GM12878 (cell line): Measurements from ENCODE around the gene ZDHHC3. TPM values are rescaled to one million over a fixed set of nuclear protein-coding genes. Genes with fewer than 3 reads are reported as not detected.

Source experiments
- ATAC-seq: fragments of 200-7000 bp; cut with Tn5 transposase; 3 replicates; pipeline ENCODE4 v1.9.1; 2020; ENCODE audit warnings: mild to moderate bottlenecking, moderate library complexity
- BruUV-seq: library from RNA; stranded (reverse); fragments of 400-500 nt; replicated peaks from 2 replicates; lab custom pipeline; 2021; lab: Mats Ljungman, UMichigan
- CTCF ChIA-PET: fragments of 300-600 bp; sonication (Branson Sonifier 250); formaldehyde crosslinking; extraction: SDS; loops from one replicate; lab custom pipeline; 2021; ENCODE audit warnings: inconsistent platforms; lab: Yijun Ruan, JAX
- POLR2A ChIA-PET: fragments of 350-600 bp; formaldehyde crosslinking; extraction: SDS; loops from one replicate; lab custom pipeline; 2021; ENCODE audit warnings: inconsistent platforms; lab: Charles Lee
- RAD21 ChIA-PET: fragments of 300-600 bp; sonication (Branson Sonifier 250); formaldehyde crosslinking; loops from one replicate; lab custom pipeline; 2023; ENCODE audit warnings: antibody characterized with exemption; ENCODE audit not compliant: unreplicated experiment; lab: Charles Lee
- SMC1A ChIA-PET: fragments of 300-600 bp; sonication (Branson Sonifier 250); formaldehyde crosslinking; loops from one replicate; lab custom pipeline; 2023; ENCODE audit not compliant: unreplicated experiment, uncharacterized antibody; lab: Charles Lee
- DNase-seq: peaks from one replicate; pipeline ENCODE4 v3.0.0-alpha.2; 2011; ENCODE audit warnings: low read depth, low spot score
- FAIRE-seq: peaks from 3 replicates; lab custom pipeline; 2011; peaks lifted over from hg19 to GRCh38; lab: Jason Lieb, UNC
- H2AFZ ChIP-seq: 2 replicates; pipeline ENCODE4 v1.6.0; 2011; ENCODE audit warnings: low read depth, low read length, control low read depth; ENCODE audit not compliant: control insufficient read depth
- H3K27ac ChIP-seq: 2 replicates; pipeline ENCODE4 v1.5.1; 2011; ENCODE audit warnings: control low read depth; ENCODE audit not compliant: control insufficient read depth, insufficient read depth
- H3K27me3 ChIP-seq, 2 experiments: replicated peaks in 1 of 2; 2 replicates each; pipeline versions ENCODE4 v1.6.0 to v1.6.1; 2011; ENCODE audit warnings: low read length in 1 of 2; ENCODE audit not compliant: control insufficient read depth in 2 of 2, insufficient read depth in 2 of 2
- H3K36me3 ChIP-seq, 2 experiments: 2 replicates each; pipeline ENCODE4 v1.5.1; 2011; ENCODE audit warnings: low read length in 1 of 2; ENCODE audit not compliant: control insufficient read depth in 2 of 2, insufficient read depth in 2 of 2
- H3K4me1 ChIP-seq: 2 replicates; pipeline ENCODE4 v1.6.1; 2011; ENCODE audit warnings: mild to moderate bottlenecking, low read length, moderate library complexity, mixed read lengths; ENCODE audit not compliant: control insufficient read depth, insufficient read depth
- H3K4me2 ChIP-seq: 2 replicates; pipeline ENCODE4 v1.6.0; 2011; ENCODE audit warnings: control low read depth; ENCODE audit not compliant: control insufficient read depth, insufficient read depth
- H3K4me3 ChIP-seq: fragments of 200-600 bp; sonication (generic); 2 replicates; pipeline ENCODE4 v1.5.1; 2016
- H3K79me2 ChIP-seq: 2 replicates; pipeline ENCODE4 v1.6.0; 2011; ENCODE audit warnings: low read length; ENCODE audit not compliant: control insufficient read depth, insufficient read depth
- H3K9ac ChIP-seq: 2 replicates; pipeline ENCODE4 v1.8.0; 2011; ENCODE audit warnings: low read length, control low read depth, mixed read lengths; ENCODE audit not compliant: control insufficient read depth, insufficient read depth
- H3K9me3 ChIP-seq: replicated peaks from 3 replicates; pipeline ENCODE4 v1.5.1; 2011; ENCODE audit warnings: mild to moderate bottlenecking, low read length; ENCODE audit not compliant: control insufficient read depth, insufficient read depth
- H4K20me1 ChIP-seq: 2 replicates; pipeline ENCODE4 v1.6.0; 2011; ENCODE audit not compliant: control insufficient read depth, insufficient read depth
- CBFB ChIP-seq: IDR thresholded peaks from 2 replicates; pipeline ENCODE4 v1.6.1; 2016; ENCODE audit warnings: antibody characterized with exemption, low read depth
- CHD2 ChIP-seq: IDR thresholded peaks from 2 replicates; pipeline ENCODE4 v1.6.1; 2011; ENCODE audit warnings: low read depth, low read length, improper control_type of control experiment, borderline replicate concordance
- CREM ChIP-seq: IDR thresholded peaks from 2 replicates; pipeline ENCODE4 v1.6.1; 2014; ENCODE audit warnings: antibody characterized with exemption, low read depth
- FOXM1 ChIP-seq: IDR thresholded peaks from 2 replicates; pipeline ENCODE4 v1.6.1; 2012; ENCODE audit warnings: low read depth, mild to moderate bottlenecking, inconsistent platforms, low read length, moderate library complexity
- NFXL1 ChIP-seq: fragments of 450-650 bp; IDR thresholded peaks from 2 replicates; pipeline ENCODE4 v1.6.1; 2017; ENCODE audit warnings: antibody characterized with exemption, mild to moderate bottlenecking, borderline replicate concordance
- SIN3A ChIP-seq: IDR thresholded peaks from 2 replicates; pipeline ENCODE4 v1.6.1; 2012; ENCODE audit warnings: low read depth, low read length, improper control_type of control experiment
- WGBS: methylation state at CpG from one replicate; pipeline ENCODE4 v1.1.6; 2016; ENCODE audit warnings: low lambda C conversion rate; ENCODE audit not compliant: insufficient replicate concordance, insufficient coverage; ENCODE audit errors: missing lambda C conversion rate; 5-methylcytosine and 5-hydroxymethylcytosine counted together
- in situ Hi-C: fragments of 300-500 bp; cut with MboI; formaldehyde crosslinking; loops from 9 replicates; pipeline ENCODE4 v1.14.3; 2018; ENCODE audit warnings: mixed read lengths
- intact Hi-C: fragments of 100-400 bp; cut with micrococcal nuclease; formaldehyde crosslinking; loops from one replicate; pipeline ENCODE4 v1.14.2; 2022; ENCODE audit not compliant: unreplicated experiment
- polyA plus RNA-seq, 11 experiments: library from polyadenylated mRNA; depleted of rRNA in 4 of 11; unstranded in 6 of 11; stranded (reverse) in 5 of 11; fragments of >200 nt; fragmentation: Nextera tagmentation in 4 of 11; fragmentation: Illumina TruSeq in 1 of 11; extraction: Ambion mirVana in 4 of 11; extraction: Trizol in 1 of 11; gene quantifications; 1 replicate in 1 of 11; 2 replicates in 10 of 11; pipeline versions ENCODE4 v1.2.1 to v1.2.3, GENCODE V29; 2011 to 2016; ENCODE audit warnings: inconsistent platforms in 2 of 11, missing spikeins in 2 of 11, low read depth in 1 of 11
- total RNA-seq, 4 experiments: library from RNA; depleted of rRNA in 3 of 4; stranded (reverse); fragments of >200 nt in 3 of 4; fragmentation: Illumina TruSeq in 1 of 4; extraction: Trizol in 1 of 4; gene quantifications; 2 replicates each; pipeline versions ENCODE4 v1.2.1 to v1.2.3, GENCODE V29; 2013 to 2021
- TF ChIP-seq, protein P1 (sequence below): IDR thresholded peaks from 2 replicates; pipeline ENCODE4 v1.6.1; 2011; ENCODE audit warnings: borderline replicate concordance, low read depth, mild to moderate bottlenecking, moderate library complexity, mixed read lengths, low read length; ENCODE audit not compliant: insufficient read depth; ENCODE audit errors: extremely low read length
- TF ChIP-seq, protein P2 (sequence below): fragments of 150-350 bp; IDR thresholded peaks from 2 replicates; pipeline ENCODE4 v1.6.1; 2014; ENCODE audit warnings: mild to moderate bottlenecking, low read depth, low read length

The ZDHHC3 gene
- total and polyA plus RNA-seq, 10 of the 15 experiments (the other 5 are each of a cell fraction or from before 2014, with no cell fraction given), result 6.8 to 79.1 (median 40.8) TPM

DNA sequence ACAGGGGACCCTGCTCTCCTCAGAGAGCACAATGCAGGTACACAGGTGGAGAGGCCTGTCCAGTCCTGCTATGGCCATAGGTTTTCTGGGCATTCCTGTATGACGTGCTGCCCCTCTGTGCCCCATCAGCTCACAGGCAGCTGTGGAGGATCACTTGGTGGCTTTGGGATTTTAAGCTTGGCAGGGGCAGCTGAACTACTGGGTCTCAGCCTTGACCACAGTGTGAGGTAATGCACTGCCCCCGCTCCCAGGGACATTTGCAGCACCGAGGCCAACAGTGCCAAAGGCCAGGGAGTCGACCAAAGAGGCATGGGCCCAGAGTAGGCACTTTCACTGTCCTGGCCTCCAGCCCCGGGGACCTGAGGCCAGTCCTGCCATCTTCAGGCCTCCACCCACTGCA, 46.2 kb downstream of the ZDHHC3 start:
- intact Hi-C loops (no loop called here), in situ Hi-C loops (no loop called here)
- ChIA-PET SMC1A (no interaction called here), CTCF (no interaction called here), RAD21 (no interaction called here), POLR2A (no interaction called here)
- no peak overlapping the region for H3K9ac ChIP-seq
- TF ChIP-seq CBFB (no peak), CHD2 (no peak), NFXL1 (no peak), CREM (no peak), FOXM1 (no peak), SIN3A (no peak)
- TF ChIP-seq, protein P1, sequence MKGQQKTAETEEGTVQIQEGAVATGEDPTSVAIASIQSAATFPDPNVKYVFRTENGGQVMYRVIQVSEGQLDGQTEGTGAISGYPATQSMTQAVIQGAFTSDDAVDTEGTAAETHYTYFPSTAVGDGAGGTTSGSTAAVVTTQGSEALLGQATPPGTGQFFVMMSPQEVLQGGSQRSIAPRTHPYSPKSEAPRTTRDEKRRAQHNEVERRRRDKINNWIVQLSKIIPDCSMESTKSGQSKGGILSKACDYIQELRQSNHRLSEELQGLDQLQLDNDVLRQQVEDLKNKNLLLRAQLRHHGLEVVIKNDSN, result no peak
- TF ChIP-seq, protein P2, sequence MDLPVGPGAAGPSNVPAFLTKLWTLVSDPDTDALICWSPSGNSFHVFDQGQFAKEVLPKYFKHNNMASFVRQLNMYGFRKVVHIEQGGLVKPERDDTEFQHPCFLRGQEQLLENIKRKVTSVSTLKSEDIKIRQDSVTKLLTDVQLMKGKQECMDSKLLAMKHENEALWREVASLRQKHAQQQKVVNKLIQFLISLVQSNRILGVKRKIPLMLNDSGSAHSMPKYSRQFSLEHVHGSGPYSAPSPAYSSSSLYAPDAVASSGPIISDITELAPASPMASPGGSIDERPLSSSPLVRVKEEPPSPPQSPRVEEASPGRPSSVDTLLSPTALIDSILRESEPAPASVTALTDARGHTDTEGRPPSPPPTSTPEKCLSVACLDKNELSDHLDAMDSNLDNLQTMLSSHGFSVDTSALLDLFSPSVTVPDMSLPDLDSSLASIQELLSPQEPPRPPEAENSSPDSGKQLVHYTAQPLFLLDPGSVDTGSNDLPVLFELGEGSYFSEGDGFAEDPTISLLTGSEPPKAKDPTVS, result no peak
- no peak overlapping the region for H2AFZ ChIP-seq
- no peaks in the 10 kb centered on the region for H4K20me1 ChIP-seq
- no peaks in the 10 kb centered on the region for H3K4me1 ChIP-seq
- FAIRE-seq (no peak), ATAC-seq (no peak), DNase-seq (no peak)
- no peak overlapping the region for H3K4me3 ChIP-seq
- H3K27me3 ChIP-seq, result no peaks in the 10 kb centered on the region
- H3K9me3 ChIP-seq, result no peaks in the 10 kb centered on the region
- no peaks in the 10 kb centered on the region for H3K79me2 ChIP-seq
- BruUV-seq, result no TSS peak
- H3K27ac ChIP-seq, result no peak overlapping the region
- H3K36me3 ChIP-seq, result peaks cover 0 to 25% of the 10 kb centered on the region in 2 experiments; a peak in 3 of 4 replicates
- WGBS, result 100% methylated on average over 5 of the region's 5 CpGs
- H3K4me2 ChIP-seq, result no peak overlapping the region
